HCT116 (cell line): ENCODE data around the gene TSPAN8. TPM values are rescaled to one million over a fixed set of nuclear protein-coding genes. Genes with fewer than 3 reads are reported as not detected.

Experiments used
- ATAC-seq: fragments of 200-7000 bp; cut with Tn5 transposase; 2 replicates; pipeline ENCODE4 v1.9.1; 2020; ENCODE audit warnings: mild to moderate bottlenecking, moderate library complexity
- BruUV-seq: library from RNA; stranded (reverse); fragments of 400-500 nt; replicated peaks from 2 replicates; lab custom pipeline; 2021; lab: Mats Ljungman, UMichigan
- CTCF ChIA-PET: fragments of 300-600 bp; sonication (Branson Sonifier 250); formaldehyde crosslinking; loops from one replicate; lab custom pipeline; 2021; ENCODE audit warnings: antibody characterized with exemption; lab: Charles Lee
- POLR2A ChIA-PET: fragments of 300-600, 350-600 bp; sonication (Branson Sonifier 250); formaldehyde crosslinking; loops from one replicate; lab custom pipeline; 2021; ENCODE audit warnings: antibody characterized with exemption; lab: Charles Lee
- RAD21 ChIA-PET, 2 experiments: fragments of 300-600 bp; sonication (Branson Sonifier 250); formaldehyde crosslinking; loops; one replicate each; lab custom pipeline; 2023; ENCODE audit warnings: low total read pairs in 2 of 2; ENCODE audit not compliant: uncharacterized antibody in 2 of 2, unreplicated experiment in 2 of 2, low non-redundant PET in 1 of 2; lab: Charles Lee
- DNase-seq: peaks from one replicate; pipeline ENCODE4 v3.0.0-alpha.2; 2010; ENCODE audit warnings: low read depth, low spot score
- H2AFZ ChIP-seq: fragments of 200-600 bp; shearing (Covaris generic), sonication (generic); 2 replicates; pipeline ENCODE4 v1.6.1; 2017; ENCODE audit warnings: low read depth, mixed run types, mixed read lengths, antibody characterized with exemption, low read length; ENCODE audit not compliant: poor library complexity, severe bottlenecking
- H3K27ac ChIP-seq: 2 replicates; pipeline ENCODE4 v1.5.1; 2012; ENCODE audit warnings: low read depth, low read length
- H3K27me3 ChIP-seq: fragments of 200-600 bp; sonication (generic); 2 replicates; pipeline ENCODE4 v1.6.1; 2016; ENCODE audit warnings: mixed run types, low read length, mixed read lengths; ENCODE audit not compliant: insufficient read depth
- H3K36me3 ChIP-seq, 2 experiments: fragments of 200-500 bp in 1 of 2; fragments of 200-600 bp in 1 of 2; sonication (Bioruptor generic) in 1 of 2; sonication (generic) in 1 of 2; 2 replicates each; pipeline versions ENCODE4 v1.5.1 to v1.6.1; 2014 to 2016; ENCODE audit warnings: low read length in 2 of 2, inconsistent platforms in 1 of 2, mixed read lengths in 1 of 2, mixed run types in 1 of 2; ENCODE audit not compliant: insufficient read depth in 2 of 2, control insufficient read depth in 1 of 2
- H3K4me1 ChIP-seq, 2 experiments: fragments of 200-600 bp in 1 of 2; sonication (generic) in 1 of 2; 2 replicates each; pipeline versions ENCODE4 v1.5.1 to v1.6.1; 2012 to 2017; ENCODE audit warnings: low read length in 2 of 2, inconsistent platforms in 1 of 2, mild to moderate bottlenecking in 1 of 2, mixed read lengths in 1 of 2, mixed run types in 1 of 2, moderate library complexity in 1 of 2; ENCODE audit not compliant: insufficient read depth in 2 of 2, control insufficient read depth in 1 of 2
- H3K4me2 ChIP-seq: fragments of 200-600 bp; sonication (generic); 2 replicates; pipeline ENCODE4 v1.6.1; 2017; ENCODE audit warnings: mixed run types, low read length, mixed read lengths
- H3K4me3 ChIP-seq, 2 experiments: fragments of 200-600 bp in 1 of 2; sonication (generic) in 1 of 2; replicated peaks in 1 of 2; 2 replicates each; pipeline ENCODE4 v1.5.1; 2011 to 2016; ENCODE audit warnings: low read length in 2 of 2, control low read depth in 1 of 2, low read depth in 1 of 2, mild to moderate bottlenecking in 1 of 2, mixed read lengths in 1 of 2, mixed run types in 1 of 2
- H3K79me2 ChIP-seq: fragments of 200-600 bp; sonication (generic); 2 replicates; pipeline ENCODE4 v1.6.1; 2017; ENCODE audit warnings: mild to moderate bottlenecking, mixed run types, low read length, moderate library complexity, mixed read lengths; ENCODE audit not compliant: insufficient read depth
- H3K9ac ChIP-seq: fragments of 200-600 bp; sonication (generic); 2 replicates; pipeline ENCODE4 v1.6.1; 2016; ENCODE audit warnings: low read length, mixed read lengths
- H3K9me2 ChIP-seq: fragments of 200-600 bp; sonication (generic), shearing (Covaris generic); 2 replicates; pipeline ENCODE4 v1.6.1; 2017; ENCODE audit warnings: mixed run types, mild to moderate bottlenecking, moderate library complexity; ENCODE audit not compliant: insufficient read depth
- H3K9me3 ChIP-seq, 2 experiments: fragments of 200-500 bp in 1 of 2; fragments of 200-600 bp in 1 of 2; sonication (Bioruptor generic) in 1 of 2; sonication (generic) in 1 of 2; 2 replicates each; pipeline ENCODE4 v1.6.1; 2014 to 2017; ENCODE audit warnings: low read length in 2 of 2, mixed read lengths in 2 of 2, inconsistent platforms in 1 of 2, low read depth in 1 of 2, mild to moderate bottlenecking in 1 of 2, mixed run types in 1 of 2, moderate library complexity in 1 of 2; ENCODE audit not compliant: control insufficient read depth in 1 of 2, insufficient read depth in 1 of 2
- H4K20me1 ChIP-seq: fragments of 200-600 bp; sonication (generic), shearing (Covaris generic); 2 replicates; pipeline ENCODE4 v1.6.1; 2017; ENCODE audit warnings: mixed run types, mild to moderate bottlenecking, moderate library complexity; ENCODE audit not compliant: insufficient read depth
- CBX3 ChIP-seq: IDR thresholded peaks from 2 replicates; pipeline ENCODE4 v1.6.1; 2012; ENCODE audit warnings: low read depth
- CEBPB ChIP-seq: IDR thresholded peaks from 2 replicates; pipeline ENCODE4 v1.6.1; 2012; ENCODE audit warnings: low read depth
- EGR1 ChIP-seq: IDR thresholded peaks from 2 replicates; pipeline ENCODE4 v1.6.1; 2012; ENCODE audit warnings: low read depth
- ELF1 ChIP-seq: IDR thresholded peaks from 2 replicates; pipeline ENCODE4 v1.6.1; 2012; ENCODE audit warnings: low read depth, borderline replicate concordance
- EZH2 ChIP-seq: fragments of 200-600 bp; sonication (generic); IDR thresholded peaks from 2 replicates; pipeline ENCODE4 v1.6.1; 2017; ENCODE audit warnings: antibody characterized with exemption, mixed run types
- FOSL1 ChIP-seq: IDR thresholded peaks from 2 replicates; pipeline ENCODE4 v1.6.1; 2012; ENCODE audit warnings: low read depth
- JUND ChIP-seq: IDR thresholded peaks from 2 replicates; pipeline ENCODE4 v1.6.1; 2012
- POLR2A ChIP-seq: IDR thresholded peaks from 2 replicates; pipeline ENCODE4 v1.7.0; 2011; ENCODE audit warnings: borderline replicate concordance; ENCODE audit not compliant: insufficient read depth, insufficient read length; ENCODE audit errors: extremely low read depth
- POLR2AphosphoS5 ChIP-seq: IDR thresholded peaks from 2 replicates; pipeline ENCODE4 v1.6.1; 2011; ENCODE audit warnings: mild to moderate bottlenecking, low read depth, low read length, moderate library complexity
- RAD21 ChIP-seq: IDR thresholded peaks from 2 replicates; pipeline ENCODE4 v1.6.1; 2012; ENCODE audit warnings: low read depth, mild to moderate bottlenecking
- SIN3A ChIP-seq: IDR thresholded peaks from 2 replicates; pipeline ENCODE4 v1.6.1; 2012; ENCODE audit warnings: low read depth
- SRF ChIP-seq: IDR thresholded peaks from 2 replicates; pipeline ENCODE4 v1.6.1; 2012; ENCODE audit warnings: low read depth
- TCF7L2 ChIP-seq: IDR thresholded peaks from 2 replicates; pipeline ENCODE4 v1.7.0; 2011; ENCODE audit warnings: borderline replicate concordance, inconsistent platforms; ENCODE audit not compliant: insufficient read depth, insufficient read length; ENCODE audit errors: extremely low read depth
- YY1 ChIP-seq: IDR thresholded peaks from 2 replicates; pipeline ENCODE4 v1.6.1; 2011; ENCODE audit warnings: low read length, low read depth, moderate library complexity, mild to moderate bottlenecking; ENCODE audit not compliant: insufficient replicate concordance; ENCODE audit errors: extremely low read depth
- ZFX ChIP-seq: fragments of 450-650 bp; IDR thresholded peaks from 2 replicates; pipeline ENCODE4 v1.6.1; 2017
- intact Hi-C: fragments of 100-400 bp; cut with micrococcal nuclease; formaldehyde crosslinking; loops from 2 replicates; pipeline ENCODE4 v1.10.0; 2022
- total RNA-seq: library from RNA; stranded (reverse); gene quantifications from one replicate; pipeline ENCODE4 v1.2.1, GENCODE V29; 2021; ENCODE audit not compliant: unreplicated experiment
- TF ChIP-seq, protein P1 (sequence below): IDR thresholded peaks from 2 replicates; pipeline ENCODE4 v1.6.1; 2012
- TF ChIP-seq, protein P2 (sequence below): IDR thresholded peaks from 2 replicates; pipeline ENCODE4 v1.6.1; 2012; ENCODE audit warnings: low read depth
- TF ChIP-seq, protein P3 (sequence below), 3 experiments: fragments of 200-600 bp in 1 of 3; sonication (generic) in 1 of 3; IDR thresholded peaks in 2 of 3; conservative IDR thresholded peaks in 1 of 3; 2 replicates each; pipeline ENCODE4 v1.5.1; 2012 to 2017; ENCODE audit warnings: low read depth in 2 of 3, low read length in 2 of 3, antibody characterized with exemption in 1 of 3, borderline replicate concordance in 1 of 3, control low read depth in 1 of 3, mild to moderate bottlenecking in 1 of 3, mixed read lengths in 1 of 3, mixed run types in 1 of 3, moderate library complexity in 1 of 3; ENCODE audit not compliant: insufficient read depth in 1 of 3
- TF ChIP-seq, protein P4 (sequence below): IDR thresholded peaks from 2 replicates; pipeline ENCODE4 v1.6.1; 2011; ENCODE audit warnings: mild to moderate bottlenecking, low read length, moderate library complexity; ENCODE audit not compliant: insufficient replicate concordance; ENCODE audit errors: extremely low read depth
- TF ChIP-seq, protein P5 (sequence below): IDR thresholded peaks from 2 replicates; pipeline ENCODE4 v1.6.1; 2012

TSPAN8 gene
- total RNA-seq, 1 experiment from 2014 or later: 0.76 TPM

DNA sequence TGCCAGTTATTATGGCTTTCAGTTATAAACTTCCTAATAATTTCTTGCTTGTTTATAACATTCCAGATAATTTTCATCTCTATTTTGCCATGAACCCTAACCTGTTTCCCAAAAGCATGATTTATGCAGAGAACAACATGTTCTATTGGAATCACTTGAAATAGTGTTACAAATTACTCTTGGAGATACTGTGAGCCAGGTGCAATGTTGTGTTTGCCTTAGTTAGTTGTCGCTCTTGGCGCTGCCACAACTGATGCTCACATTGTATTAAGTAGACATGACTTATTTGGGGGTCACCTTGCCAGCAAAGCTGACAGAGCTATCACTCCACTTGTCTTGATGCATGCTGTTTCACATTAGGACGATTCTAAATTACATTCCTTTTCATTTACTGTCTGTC lies 49.4 kb downstream of the TSPAN8 start:
- H4K20me1 ChIP-seq: no peaks in the 10 kb centered on the region
- H3K4me1 ChIP-seq: no peaks in the 10 kb centered on the region
- H3K9me2 ChIP-seq: no peaks in the 10 kb centered on the region
- no peaks in the 10 kb centered on the region for H3K27me3 ChIP-seq
- H3K27ac ChIP-seq: no peak overlapping the region
- H3K36me3 ChIP-seq: no peaks in the 10 kb centered on the region
- no peak overlapping the region for H3K4me3 ChIP-seq
- H3K4me2 ChIP-seq: no peak overlapping the region
- ChIA-PET CTCF (no interaction called here), POLR2A (no interaction called here)
- BruUV-seq: no TSS peak
- intact Hi-C loops: no loop called here
- no peak for DNase-seq
- H3K9me3 ChIP-seq: no peaks in the 10 kb centered on the region
- H3K9ac ChIP-seq: no peak overlapping the region
- no peak overlapping the region for H2AFZ ChIP-seq
- TF ChIP-seq POLR2AphosphoS5: no peak
- no peak for TF ChIP-seq CEBPB
- TF ChIP-seq, protein P1, sequence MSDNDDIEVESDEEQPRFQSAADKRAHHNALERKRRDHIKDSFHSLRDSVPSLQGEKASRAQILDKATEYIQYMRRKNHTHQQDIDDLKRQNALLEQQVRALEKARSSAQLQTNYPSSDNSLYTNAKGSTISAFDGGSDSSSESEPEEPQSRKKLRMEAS: no peak
- TF ChIP-seq SRF: no peak
- no peak for TF ChIP-seq POLR2A
- TF ChIP-seq CBX3: no peak
- TF ChIP-seq, protein P2, sequence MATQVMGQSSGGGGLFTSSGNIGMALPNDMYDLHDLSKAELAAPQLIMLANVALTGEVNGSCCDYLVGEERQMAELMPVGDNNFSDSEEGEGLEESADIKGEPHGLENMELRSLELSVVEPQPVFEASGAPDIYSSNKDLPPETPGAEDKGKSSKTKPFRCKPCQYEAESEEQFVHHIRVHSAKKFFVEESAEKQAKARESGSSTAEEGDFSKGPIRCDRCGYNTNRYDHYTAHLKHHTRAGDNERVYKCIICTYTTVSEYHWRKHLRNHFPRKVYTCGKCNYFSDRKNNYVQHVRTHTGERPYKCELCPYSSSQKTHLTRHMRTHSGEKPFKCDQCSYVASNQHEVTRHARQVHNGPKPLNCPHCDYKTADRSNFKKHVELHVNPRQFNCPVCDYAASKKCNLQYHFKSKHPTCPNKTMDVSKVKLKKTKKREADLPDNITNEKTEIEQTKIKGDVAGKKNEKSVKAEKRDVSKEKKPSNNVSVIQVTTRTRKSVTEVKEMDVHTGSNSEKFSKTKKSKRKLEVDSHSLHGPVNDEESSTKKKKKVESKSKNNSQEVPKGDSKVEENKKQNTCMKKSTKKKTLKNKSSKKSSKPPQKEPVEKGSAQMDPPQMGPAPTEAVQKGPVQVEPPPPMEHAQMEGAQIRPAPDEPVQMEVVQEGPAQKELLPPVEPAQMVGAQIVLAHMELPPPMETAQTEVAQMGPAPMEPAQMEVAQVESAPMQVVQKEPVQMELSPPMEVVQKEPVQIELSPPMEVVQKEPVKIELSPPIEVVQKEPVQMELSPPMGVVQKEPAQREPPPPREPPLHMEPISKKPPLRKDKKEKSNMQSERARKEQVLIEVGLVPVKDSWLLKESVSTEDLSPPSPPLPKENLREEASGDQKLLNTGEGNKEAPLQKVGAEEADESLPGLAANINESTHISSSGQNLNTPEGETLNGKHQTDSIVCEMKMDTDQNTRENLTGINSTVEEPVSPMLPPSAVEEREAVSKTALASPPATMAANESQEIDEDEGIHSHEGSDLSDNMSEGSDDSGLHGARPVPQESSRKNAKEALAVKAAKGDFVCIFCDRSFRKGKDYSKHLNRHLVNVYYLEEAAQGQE: no peak
- no peak for TF ChIP-seq FOSL1
- no peak for TF ChIP-seq JUND
- TF ChIP-seq YY1: no peak
- TF ChIP-seq, protein P3, sequence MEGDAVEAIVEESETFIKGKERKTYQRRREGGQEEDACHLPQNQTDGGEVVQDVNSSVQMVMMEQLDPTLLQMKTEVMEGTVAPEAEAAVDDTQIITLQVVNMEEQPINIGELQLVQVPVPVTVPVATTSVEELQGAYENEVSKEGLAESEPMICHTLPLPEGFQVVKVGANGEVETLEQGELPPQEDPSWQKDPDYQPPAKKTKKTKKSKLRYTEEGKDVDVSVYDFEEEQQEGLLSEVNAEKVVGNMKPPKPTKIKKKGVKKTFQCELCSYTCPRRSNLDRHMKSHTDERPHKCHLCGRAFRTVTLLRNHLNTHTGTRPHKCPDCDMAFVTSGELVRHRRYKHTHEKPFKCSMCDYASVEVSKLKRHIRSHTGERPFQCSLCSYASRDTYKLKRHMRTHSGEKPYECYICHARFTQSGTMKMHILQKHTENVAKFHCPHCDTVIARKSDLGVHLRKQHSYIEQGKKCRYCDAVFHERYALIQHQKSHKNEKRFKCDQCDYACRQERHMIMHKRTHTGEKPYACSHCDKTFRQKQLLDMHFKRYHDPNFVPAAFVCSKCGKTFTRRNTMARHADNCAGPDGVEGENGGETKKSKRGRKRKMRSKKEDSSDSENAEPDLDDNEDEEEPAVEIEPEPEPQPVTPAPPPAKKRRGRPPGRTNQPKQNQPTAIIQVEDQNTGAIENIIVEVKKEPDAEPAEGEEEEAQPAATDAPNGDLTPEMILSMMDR (IDR thresholded peaks at IDR 0.05 in 2 of 3, conservative IDR thresholded peaks at IDR 0.05 in 1 of 3; ENCODE audit: borderline replicate concordance in 1 of 3, insufficient read depth in 1 of 3, low read depth in 2 of 3, low read length in 2 of 3): no peak
- no peak for TF ChIP-seq EGR1
- TF ChIP-seq, protein P4, sequence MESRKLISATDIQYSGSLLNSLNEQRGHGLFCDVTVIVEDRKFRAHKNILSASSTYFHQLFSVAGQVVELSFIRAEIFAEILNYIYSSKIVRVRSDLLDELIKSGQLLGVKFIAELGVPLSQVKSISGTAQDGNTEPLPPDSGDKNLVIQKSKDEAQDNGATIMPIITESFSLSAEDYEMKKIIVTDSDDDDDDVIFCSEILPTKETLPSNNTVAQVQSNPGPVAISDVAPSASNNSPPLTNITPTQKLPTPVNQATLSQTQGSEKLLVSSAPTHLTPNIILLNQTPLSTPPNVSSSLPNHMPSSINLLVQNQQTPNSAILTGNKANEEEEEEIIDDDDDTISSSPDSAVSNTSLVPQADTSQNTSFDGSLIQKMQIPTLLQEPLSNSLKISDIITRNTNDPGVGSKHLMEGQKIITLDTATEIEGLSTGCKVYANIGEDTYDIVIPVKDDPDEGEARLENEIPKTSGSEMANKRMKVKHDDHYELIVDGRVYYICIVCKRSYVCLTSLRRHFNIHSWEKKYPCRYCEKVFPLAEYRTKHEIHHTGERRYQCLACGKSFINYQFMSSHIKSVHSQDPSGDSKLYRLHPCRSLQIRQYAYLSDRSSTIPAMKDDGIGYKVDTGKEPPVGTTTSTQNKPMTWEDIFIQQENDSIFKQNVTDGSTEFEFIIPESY: no peak
- no peak for TF ChIP-seq RAD21
- TF ChIP-seq EZH2: no peak
- TF ChIP-seq, protein P5, sequence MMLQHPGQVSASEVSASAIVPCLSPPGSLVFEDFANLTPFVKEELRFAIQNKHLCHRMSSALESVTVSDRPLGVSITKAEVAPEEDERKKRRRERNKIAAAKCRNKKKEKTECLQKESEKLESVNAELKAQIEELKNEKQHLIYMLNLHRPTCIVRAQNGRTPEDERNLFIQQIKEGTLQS: no peak
- no peak for TF ChIP-seq ZFX
- TF ChIP-seq TCF7L2: no peak
- TF ChIP-seq SIN3A: no peak
- TF ChIP-seq ELF1: no peak
- TF ChIP-seq, all 23 proteins: peak for 0
- H3K79me2 ChIP-seq: no peaks in the 10 kb centered on the region
- RAD21 ChIA-PET: no interaction called here
- no peak for ATAC-seq
